HCT116 (cell line): Measurements from ENCODE around the gene ZNF438. TPM values are rescaled to one million over a fixed set of nuclear protein-coding genes. Genes with fewer than 3 reads are reported as not detected.

Experiments used
- ATAC-seq: fragments of 200-7000 bp; cut with Tn5 transposase; 2 replicates; pipeline ENCODE4 v1.9.1; 2020; ENCODE audit warnings: mild to moderate bottlenecking, moderate library complexity
- BruUV-seq: library from RNA; stranded (reverse); fragments of 400-500 nt; replicated peaks from 2 replicates; lab custom pipeline; 2021; lab: Mats Ljungman, UMichigan
- CTCF ChIA-PET: fragments of 300-600 bp; sonication (Branson Sonifier 250); formaldehyde crosslinking; loops from one replicate; lab custom pipeline; 2021; ENCODE audit warnings: antibody characterized with exemption; lab: Charles Lee
- POLR2A ChIA-PET: fragments of 300-600, 350-600 bp; sonication (Branson Sonifier 250); formaldehyde crosslinking; loops from one replicate; lab custom pipeline; 2021; ENCODE audit warnings: antibody characterized with exemption; lab: Charles Lee
- RAD21 ChIA-PET, 2 experiments: fragments of 300-600 bp; sonication (Branson Sonifier 250); formaldehyde crosslinking; loops; one replicate each; lab custom pipeline; 2023; ENCODE audit warnings: low total read pairs in 2 of 2; ENCODE audit not compliant: uncharacterized antibody in 2 of 2, unreplicated experiment in 2 of 2, low non-redundant PET in 1 of 2; lab: Charles Lee
- DNase-seq: peaks from one replicate; pipeline ENCODE4 v3.0.0-alpha.2; 2010; ENCODE audit warnings: low read depth, low spot score
- H2AFZ ChIP-seq: fragments of 200-600 bp; shearing (Covaris generic), sonication (generic); 2 replicates; pipeline ENCODE4 v1.6.1; 2017; ENCODE audit warnings: low read depth, mixed run types, mixed read lengths, antibody characterized with exemption, low read length; ENCODE audit not compliant: poor library complexity, severe bottlenecking
- H3K27ac ChIP-seq: 2 replicates; pipeline ENCODE4 v1.5.1; 2012; ENCODE audit warnings: low read depth, low read length
- H3K27me3 ChIP-seq: fragments of 200-600 bp; sonication (generic); 2 replicates; pipeline ENCODE4 v1.6.1; 2016; ENCODE audit warnings: mixed run types, low read length, mixed read lengths; ENCODE audit not compliant: insufficient read depth
- H3K36me3 ChIP-seq, 2 experiments: fragments of 200-500 bp in 1 of 2; fragments of 200-600 bp in 1 of 2; sonication (Bioruptor generic) in 1 of 2; sonication (generic) in 1 of 2; 2 replicates each; pipeline versions ENCODE4 v1.5.1 to v1.6.1; 2014 to 2016; ENCODE audit warnings: low read length in 2 of 2, inconsistent platforms in 1 of 2, mixed read lengths in 1 of 2, mixed run types in 1 of 2; ENCODE audit not compliant: insufficient read depth in 2 of 2, control insufficient read depth in 1 of 2
- H3K4me1 ChIP-seq, 2 experiments: fragments of 200-600 bp in 1 of 2; sonication (generic) in 1 of 2; 2 replicates each; pipeline versions ENCODE4 v1.5.1 to v1.6.1; 2012 to 2017; ENCODE audit warnings: low read length in 2 of 2, inconsistent platforms in 1 of 2, mild to moderate bottlenecking in 1 of 2, mixed read lengths in 1 of 2, mixed run types in 1 of 2, moderate library complexity in 1 of 2; ENCODE audit not compliant: insufficient read depth in 2 of 2, control insufficient read depth in 1 of 2
- H3K4me2 ChIP-seq: fragments of 200-600 bp; sonication (generic); 2 replicates; pipeline ENCODE4 v1.6.1; 2017; ENCODE audit warnings: mixed run types, low read length, mixed read lengths
- H3K4me3 ChIP-seq, 2 experiments: fragments of 200-600 bp in 1 of 2; sonication (generic) in 1 of 2; replicated peaks in 1 of 2; 2 replicates each; pipeline ENCODE4 v1.5.1; 2011 to 2016; ENCODE audit warnings: low read length in 2 of 2, control low read depth in 1 of 2, low read depth in 1 of 2, mild to moderate bottlenecking in 1 of 2, mixed read lengths in 1 of 2, mixed run types in 1 of 2
- H3K79me2 ChIP-seq: fragments of 200-600 bp; sonication (generic); 2 replicates; pipeline ENCODE4 v1.6.1; 2017; ENCODE audit warnings: mild to moderate bottlenecking, mixed run types, low read length, moderate library complexity, mixed read lengths; ENCODE audit not compliant: insufficient read depth
- H3K9ac ChIP-seq: fragments of 200-600 bp; sonication (generic); 2 replicates; pipeline ENCODE4 v1.6.1; 2016; ENCODE audit warnings: low read length, mixed read lengths
- H3K9me2 ChIP-seq: fragments of 200-600 bp; sonication (generic), shearing (Covaris generic); 2 replicates; pipeline ENCODE4 v1.6.1; 2017; ENCODE audit warnings: mixed run types, mild to moderate bottlenecking, moderate library complexity; ENCODE audit not compliant: insufficient read depth
- H3K9me3 ChIP-seq, 2 experiments: fragments of 200-500 bp in 1 of 2; fragments of 200-600 bp in 1 of 2; sonication (Bioruptor generic) in 1 of 2; sonication (generic) in 1 of 2; 2 replicates each; pipeline ENCODE4 v1.6.1; 2014 to 2017; ENCODE audit warnings: low read length in 2 of 2, mixed read lengths in 2 of 2, inconsistent platforms in 1 of 2, low read depth in 1 of 2, mild to moderate bottlenecking in 1 of 2, mixed run types in 1 of 2, moderate library complexity in 1 of 2; ENCODE audit not compliant: control insufficient read depth in 1 of 2, insufficient read depth in 1 of 2
- H4K20me1 ChIP-seq: fragments of 200-600 bp; sonication (generic), shearing (Covaris generic); 2 replicates; pipeline ENCODE4 v1.6.1; 2017; ENCODE audit warnings: mixed run types, mild to moderate bottlenecking, moderate library complexity; ENCODE audit not compliant: insufficient read depth
- ATF3 ChIP-seq: IDR thresholded peaks from 2 replicates; pipeline ENCODE4 v1.6.1; 2012
- CBX3 ChIP-seq: IDR thresholded peaks from 2 replicates; pipeline ENCODE4 v1.6.1; 2012; ENCODE audit warnings: low read depth
- CEBPB ChIP-seq: IDR thresholded peaks from 2 replicates; pipeline ENCODE4 v1.6.1; 2012; ENCODE audit warnings: low read depth
- CTCF ChIP-seq, 3 experiments: fragments of 200-600 bp in 1 of 3; sonication (generic) in 1 of 3; IDR thresholded peaks in 2 of 3; conservative IDR thresholded peaks in 1 of 3; 2 replicates each; pipeline ENCODE4 v1.5.1; 2012 to 2017; ENCODE audit warnings: low read depth in 2 of 3, low read length in 2 of 3, antibody characterized with exemption in 1 of 3, borderline replicate concordance in 1 of 3, control low read depth in 1 of 3, mild to moderate bottlenecking in 1 of 3, mixed read lengths in 1 of 3, mixed run types in 1 of 3, moderate library complexity in 1 of 3; ENCODE audit not compliant: insufficient read depth in 1 of 3
- EGR1 ChIP-seq: IDR thresholded peaks from 2 replicates; pipeline ENCODE4 v1.6.1; 2012; ENCODE audit warnings: low read depth
- ELF1 ChIP-seq: IDR thresholded peaks from 2 replicates; pipeline ENCODE4 v1.6.1; 2012; ENCODE audit warnings: low read depth, borderline replicate concordance
- EZH2 ChIP-seq: fragments of 200-600 bp; sonication (generic); IDR thresholded peaks from 2 replicates; pipeline ENCODE4 v1.6.1; 2017; ENCODE audit warnings: antibody characterized with exemption, mixed run types
- MAX ChIP-seq: IDR thresholded peaks from 2 replicates; pipeline ENCODE4 v1.6.1; 2012
- POLR2AphosphoS5 ChIP-seq: IDR thresholded peaks from 2 replicates; pipeline ENCODE4 v1.6.1; 2011; ENCODE audit warnings: mild to moderate bottlenecking, low read depth, low read length, moderate library complexity
- RAD21 ChIP-seq: IDR thresholded peaks from 2 replicates; pipeline ENCODE4 v1.6.1; 2012; ENCODE audit warnings: low read depth, mild to moderate bottlenecking
- REST ChIP-seq: IDR thresholded peaks from 2 replicates; pipeline ENCODE4 v1.6.1; 2012; ENCODE audit warnings: low read depth
- SIN3A ChIP-seq: IDR thresholded peaks from 2 replicates; pipeline ENCODE4 v1.6.1; 2012; ENCODE audit warnings: low read depth
- SP1 ChIP-seq: IDR thresholded peaks from 2 replicates; pipeline ENCODE4 v1.6.1; 2012; ENCODE audit warnings: low read depth
- SRF ChIP-seq: IDR thresholded peaks from 2 replicates; pipeline ENCODE4 v1.6.1; 2012; ENCODE audit warnings: low read depth
- TCF7L2 ChIP-seq: IDR thresholded peaks from 2 replicates; pipeline ENCODE4 v1.7.0; 2011; ENCODE audit warnings: borderline replicate concordance, inconsistent platforms; ENCODE audit not compliant: insufficient read depth, insufficient read length; ENCODE audit errors: extremely low read depth
- YY1 ChIP-seq: IDR thresholded peaks from 2 replicates; pipeline ENCODE4 v1.6.1; 2011; ENCODE audit warnings: low read length, low read depth, moderate library complexity, mild to moderate bottlenecking; ENCODE audit not compliant: insufficient replicate concordance; ENCODE audit errors: extremely low read depth
- ZNF274 ChIP-seq: fragments of 200-500 bp; sonication (Bioruptor generic); IDR thresholded peaks from 2 replicates; pipeline ENCODE4 v1.6.1; 2014; ENCODE audit warnings: mild to moderate bottlenecking, low read depth, low read length, inconsistent platforms
- intact Hi-C: fragments of 100-400 bp; cut with micrococcal nuclease; formaldehyde crosslinking; loops from 2 replicates; pipeline ENCODE4 v1.10.0; 2022
- total RNA-seq: library from RNA; stranded (reverse); gene quantifications from one replicate; pipeline ENCODE4 v1.2.1, GENCODE V29; 2021; ENCODE audit not compliant: unreplicated experiment

Gene ZNF438
- total RNA-seq, 1 experiment from 2014 or later: 3.3 TPM

- Histone ChIP-seq H3K9ac (no peak overlapping the region), H3K4me3 (no peak overlapping the region), H3K27ac (no peak overlapping the region), H3K79me2 (no peaks in the 10 kb centered on the region), H2AFZ (no peak overlapping the region), H3K9me3 (no peaks in the 10 kb centered on the region), H3K9me2 (no peaks in the 10 kb centered on the region), H4K20me1 (no peaks in the 10 kb centered on the region), H3K27me3 (no peaks in the 10 kb centered on the region), H3K36me3 (no peaks in the 10 kb centered on the region), H3K4me2 (no peak overlapping the region), H3K4me1 (no peaks in the 10 kb centered on the region)
- no peak for TF ChIP-seq TCF7L2
- TF ChIP-seq ELF1: no peak
- TF ChIP-seq CTCF (IDR thresholded peaks at IDR 0.05 in 2 of 3, conservative IDR thresholded peaks at IDR 0.05 in 1 of 3; ENCODE audit: borderline replicate concordance in 1 of 3, insufficient read depth in 1 of 3, low read depth in 2 of 3, low read length in 2 of 3): no peak
- TF ChIP-seq ATF3: no peak
- no peak for TF ChIP-seq YY1
- no peak for TF ChIP-seq CBX3
- no peak for TF ChIP-seq POLR2AphosphoS5
- TF ChIP-seq ZNF274: no peak
- no peak for TF ChIP-seq SP1
- no peak for TF ChIP-seq REST
- no peak for TF ChIP-seq EZH2
- no peak for TF ChIP-seq RAD21
- TF ChIP-seq EGR1: no peak
- TF ChIP-seq CEBPB: no peak
- TF ChIP-seq SIN3A: no peak
- TF ChIP-seq SRF: no peak
- TF ChIP-seq MAX: no peak
- ATAC-seq: no peak
- no TSS peak for BruUV-seq
- intact Hi-C loops: no loop called here
- ChIA-PET CTCF (no interaction called here), POLR2A (no interaction called here), RAD21 (no interaction called here)
- DNase-seq: no peak
Measured at GRCh38 chr10:31023558-31023957, 8.1 kb downstream of the ZNF438 start.
